MM.1S (cell line): ENCODE results near the gene PTPRO.

Source experiments
- DNase-seq: peaks from one replicate; pipeline ENCODE4 v3.0.0-alpha.2; 2015
- H2AFZ ChIP-seq: fragments of 300-600 bp; sonication (generic); 2 replicates; pipeline ENCODE4 v1.6.0; 2016; ENCODE audit warnings: antibody characterized with exemption, low read length
- H3F3A ChIP-seq: fragments of 300-600 bp; sonication (generic); 2 replicates; pipeline ENCODE4 v1.6.1; 2016; ENCODE audit warnings: mild to moderate bottlenecking, antibody characterized with exemption, low read length, moderate library complexity, mixed read lengths; ENCODE audit not compliant: insufficient read depth
- H3K27ac ChIP-seq: fragments of 300-600 bp; sonication (generic); 2 replicates; pipeline ENCODE4 v1.5.1; 2016; ENCODE audit warnings: mild to moderate bottlenecking, low read length
- H3K27me3 ChIP-seq: fragments of 300-600 bp; sonication (generic); replicated peaks from 2 replicates; pipeline ENCODE4 v1.6.0; 2016; ENCODE audit warnings: low read length; ENCODE audit not compliant: insufficient read depth
- H3K36me3 ChIP-seq: fragments of 300-600 bp; sonication (generic); replicated peaks from 2 replicates; pipeline ENCODE4 v1.6.1; 2016; ENCODE audit warnings: mild to moderate bottlenecking, low read length, mixed read lengths; ENCODE audit not compliant: insufficient read depth
- H3K4me1 ChIP-seq: fragments of 300-600 bp; sonication (generic); 2 replicates; pipeline ENCODE4 v1.6.1; 2016; ENCODE audit warnings: low read length, mixed read lengths
- H3K4me2 ChIP-seq: fragments of 300-600 bp; sonication (generic); 2 replicates; pipeline ENCODE4 v1.6.0; 2016; ENCODE audit warnings: low read depth, low read length
- H3K4me3 ChIP-seq: fragments of 300-600 bp; sonication (generic); 2 replicates; pipeline ENCODE4 v1.5.1; 2016; ENCODE audit warnings: low read length, mixed read lengths
- H3K79me2 ChIP-seq: fragments of 300-600 bp; sonication (generic); 2 replicates; pipeline ENCODE4 v1.6.1; 2016; ENCODE audit warnings: mixed run types, low read length, mixed read lengths
- H3K9ac ChIP-seq: fragments of 300-600 bp; sonication (generic); 2 replicates; pipeline ENCODE4 v1.6.1; 2016; ENCODE audit warnings: low read length, mixed read lengths
- H3K9me2 ChIP-seq: fragments of 300-600 bp; sonication (generic); replicated peaks from 2 replicates; pipeline ENCODE4 v1.6.1; 2016; ENCODE audit warnings: mild to moderate bottlenecking, low read length, mixed read lengths; ENCODE audit not compliant: insufficient read depth
- H3K9me3 ChIP-seq: fragments of 300-600 bp; sonication (generic); replicated peaks from 2 replicates; pipeline ENCODE4 v1.6.1; 2016; ENCODE audit warnings: mild to moderate bottlenecking, low read length, mixed read lengths; ENCODE audit not compliant: insufficient read depth
- H4K20me1 ChIP-seq: fragments of 300-600 bp; sonication (generic); 2 replicates; pipeline ENCODE4 v1.6.1; 2016; ENCODE audit warnings: mild to moderate bottlenecking, low read length, moderate library complexity, mixed read lengths; ENCODE audit not compliant: insufficient read depth
- CTCF ChIP-seq: fragments of 300-600 bp; sonication (generic); IDR thresholded peaks from 2 replicates; pipeline ENCODE4 v1.5.1; 2016; ENCODE audit warnings: antibody characterized with exemption, low read length, mixed read lengths
- EZH2 ChIP-seq: fragments of 300-600 bp; sonication (generic); optimal IDR thresholded peaks from 2 replicates; pipeline ENCODE3; 2017; ENCODE audit warnings: low read depth, mild to moderate bottlenecking, antibody characterized with exemption, low read length, mixed read lengths
- EZH2phosphoT487 ChIP-seq: fragments of 300-600 bp; sonication (generic); IDR thresholded peaks from 2 replicates; pipeline ENCODE4 v1.6.1; 2018; ENCODE audit warnings: antibody characterized with exemption, low read length

The PTPRO gene

DNA sequence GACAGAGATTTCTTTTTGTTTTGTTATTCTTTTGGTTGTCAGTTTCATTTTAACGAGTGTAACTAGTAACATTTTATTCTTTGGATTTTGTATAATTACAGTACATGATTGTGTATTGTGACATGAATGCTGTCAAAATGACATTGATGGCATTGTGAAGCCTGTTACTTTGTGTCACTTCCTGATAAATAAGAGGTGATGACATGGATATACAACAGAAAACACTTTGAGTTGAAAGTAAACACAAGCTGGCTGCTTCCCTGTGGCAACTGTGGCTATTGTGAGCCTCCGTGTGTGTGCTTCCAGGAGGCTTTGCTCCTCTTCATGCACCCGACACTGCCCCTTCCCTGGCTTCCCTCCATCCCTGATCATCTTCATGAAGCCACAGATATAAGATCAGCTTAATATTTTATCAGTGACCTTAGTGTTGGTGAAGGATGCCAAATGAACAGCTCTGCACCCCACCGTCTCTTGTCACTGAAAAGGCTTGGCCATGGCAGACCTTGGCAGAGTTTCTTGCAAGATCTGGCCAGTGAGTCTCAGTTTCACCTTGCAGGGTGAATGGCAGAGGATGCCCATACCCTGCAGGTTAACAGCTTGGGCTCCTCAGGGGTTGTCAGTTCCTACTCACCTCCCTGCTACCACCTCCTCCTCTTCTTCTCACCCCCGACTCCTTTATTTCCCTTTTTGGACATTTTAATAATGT, 275.0 kb downstream of the PTPRO start:
- Histone ChIP-seq H3K27ac (no peak overlapping the region), H3K9me2 (no peaks in the 10 kb centered on the region), H3K4me3 (no peak overlapping the region), H2AFZ (no peak overlapping the region), H3K9me3 (no peaks in the 10 kb centered on the region), H3K4me2 (no peak overlapping the region), H3K9ac (no peak overlapping the region), H3K4me1 (no peaks in the 10 kb centered on the region), H3K79me2 (no peaks in the 10 kb centered on the region), H3F3A (no peaks in the 10 kb centered on the region), H3K27me3 (no peaks in the 10 kb centered on the region), H3K36me3 (no peaks in the 10 kb centered on the region), H4K20me1 (no peaks in the 10 kb centered on the region)
- no peak for TF ChIP-seq EZH2phosphoT487
- TF ChIP-seq EZH2, result no peak
- TF ChIP-seq CTCF, result no peak
- no peak for DNase-seq

- Histone ChIP-seq H3K79me2 (no peaks in the 10 kb centered on the region), H4K20me1 (no peaks in the 10 kb centered on the region), H3K4me3 (no peak overlapping the region), H3K9me2 (no peaks in the 10 kb centered on the region), H3F3A (no peaks in the 10 kb centered on the region), H2AFZ (no peak overlapping the region), H3K4me2 (no peak overlapping the region), H3K4me1 (no peaks in the 10 kb centered on the region), H3K9me3 (no peaks in the 10 kb centered on the region), H3K9ac (no peak overlapping the region), H3K27me3 (no peaks in the 10 kb centered on the region), H3K27ac (no peak overlapping the region), H3K36me3 (no peaks in the 10 kb centered on the region)
- TF ChIP-seq EZH2, result no peak
- no peak for TF ChIP-seq EZH2phosphoT487
- no peak for TF ChIP-seq CTCF
- no peak for DNase-seq
Observed at GRCh38 chr12:15599266-15600037, 277.1 kb downstream of the PTPRO start.

DNA sequence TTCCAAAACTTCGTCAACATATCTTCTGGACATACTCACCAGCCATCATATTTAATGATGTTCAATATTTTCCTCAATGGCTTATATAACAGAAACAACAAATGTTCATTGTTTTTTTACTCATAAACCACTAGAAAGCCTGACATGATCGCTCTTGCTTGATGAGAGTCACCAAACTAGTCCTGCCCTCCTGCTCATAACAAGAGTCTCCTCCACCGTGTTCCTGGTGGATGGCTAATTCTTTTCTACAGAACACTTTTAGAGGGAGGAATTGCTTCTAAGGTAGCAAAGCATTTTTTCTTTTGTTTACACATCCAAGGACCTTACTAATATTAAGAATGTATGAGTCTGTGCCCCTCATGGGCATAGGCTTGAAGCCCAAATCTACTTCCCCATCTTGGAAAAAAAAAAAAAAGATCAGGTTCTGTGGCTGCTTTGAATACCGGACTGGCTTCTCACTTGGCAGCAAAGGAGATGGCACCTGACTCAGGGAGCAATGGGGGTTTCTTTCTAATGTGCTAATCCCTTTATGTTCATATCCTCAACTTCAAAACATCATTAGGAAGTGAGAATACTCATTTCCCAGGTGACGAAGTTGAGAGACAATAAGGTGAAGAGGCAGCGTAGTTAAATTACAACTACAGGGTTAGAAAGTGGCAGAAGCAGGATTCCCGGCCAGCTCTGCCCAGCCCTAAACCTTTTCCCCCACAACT, 278.1 kb downstream of the PTPRO start:
- no peaks in the 10 kb centered on the region for H3K9me2 ChIP-seq
- TF ChIP-seq CTCF, result no peak
- no peak for TF ChIP-seq EZH2phosphoT487
- no peak for TF ChIP-seq EZH2
- no peaks in the 10 kb centered on the region for H3K79me2 ChIP-seq
- H3K4me1 ChIP-seq, result no peaks in the 10 kb centered on the region
- no peaks in the 10 kb centered on the region for H4K20me1 ChIP-seq
- H3K27me3 ChIP-seq, result no peaks in the 10 kb centered on the region
- no peak for DNase-seq
- no peak overlapping the region for H3K9ac ChIP-seq
- no peak overlapping the region for H2AFZ ChIP-seq
- H3F3A ChIP-seq, result no peaks in the 10 kb centered on the region
- no peak overlapping the region for H3K27ac ChIP-seq
- H3K9me3 ChIP-seq, result no peaks in the 10 kb centered on the region
- H3K36me3 ChIP-seq, result no peaks in the 10 kb centered on the region
- H3K4me2 ChIP-seq, result no peak overlapping the region
- H3K4me3 ChIP-seq, result no peak overlapping the region
